C4-2B (cell line): Measurements from ENCODE around the gene GOLPH3L.

Experiments
- H3K27ac ChIP-seq: fragments of 450-650 bp; 2 replicates; pipeline ENCODE4 v1.5.1; 2017
- ZFX ChIP-seq: fragments of 450-650 bp; IDR thresholded peaks from 2 replicates; pipeline ENCODE4 v1.6.1; 2017
- TF ChIP-seq, protein P1 (sequence below): fragments of 450-650 bp; conservative IDR thresholded peaks from 2 replicates; pipeline ENCODE4 v1.5.1; 2017; ENCODE audit warnings: mild to moderate bottlenecking

The GOLPH3L gene

GRCh38 chr1:150686275-150686674 lies 10.7 kb downstream of the GOLPH3L start:
- no peak overlapping the region for H3K27ac ChIP-seq
- no peak for TF ChIP-seq ZFX
- TF ChIP-seq, protein P1, sequence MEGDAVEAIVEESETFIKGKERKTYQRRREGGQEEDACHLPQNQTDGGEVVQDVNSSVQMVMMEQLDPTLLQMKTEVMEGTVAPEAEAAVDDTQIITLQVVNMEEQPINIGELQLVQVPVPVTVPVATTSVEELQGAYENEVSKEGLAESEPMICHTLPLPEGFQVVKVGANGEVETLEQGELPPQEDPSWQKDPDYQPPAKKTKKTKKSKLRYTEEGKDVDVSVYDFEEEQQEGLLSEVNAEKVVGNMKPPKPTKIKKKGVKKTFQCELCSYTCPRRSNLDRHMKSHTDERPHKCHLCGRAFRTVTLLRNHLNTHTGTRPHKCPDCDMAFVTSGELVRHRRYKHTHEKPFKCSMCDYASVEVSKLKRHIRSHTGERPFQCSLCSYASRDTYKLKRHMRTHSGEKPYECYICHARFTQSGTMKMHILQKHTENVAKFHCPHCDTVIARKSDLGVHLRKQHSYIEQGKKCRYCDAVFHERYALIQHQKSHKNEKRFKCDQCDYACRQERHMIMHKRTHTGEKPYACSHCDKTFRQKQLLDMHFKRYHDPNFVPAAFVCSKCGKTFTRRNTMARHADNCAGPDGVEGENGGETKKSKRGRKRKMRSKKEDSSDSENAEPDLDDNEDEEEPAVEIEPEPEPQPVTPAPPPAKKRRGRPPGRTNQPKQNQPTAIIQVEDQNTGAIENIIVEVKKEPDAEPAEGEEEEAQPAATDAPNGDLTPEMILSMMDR: no peak

DNA sequence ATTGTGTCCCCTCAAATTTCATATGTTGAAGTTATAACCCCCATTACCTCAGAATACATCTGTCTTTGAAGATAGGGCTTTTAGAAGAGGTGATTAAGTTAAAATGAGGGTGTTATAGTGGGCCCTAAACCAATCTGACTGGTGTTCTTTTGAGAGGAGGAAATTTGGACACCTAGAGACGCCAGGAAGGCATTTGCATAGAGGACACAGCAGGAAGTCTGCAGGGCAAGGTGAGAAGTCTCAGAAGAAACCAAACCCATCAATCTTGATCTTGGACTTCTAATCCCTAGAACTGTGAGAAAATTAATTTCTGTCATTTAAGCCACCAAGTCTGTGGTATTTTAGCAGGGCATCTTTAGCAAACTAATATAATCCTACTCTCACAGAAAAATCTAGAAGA lies 13.0 kb downstream of the GOLPH3L start:
- no peak overlapping the region for H3K27ac ChIP-seq
- TF ChIP-seq, protein P1: no peak
- no peak for TF ChIP-seq ZFX

- no peak overlapping the region for H3K27ac ChIP-seq
- no peak for TF ChIP-seq ZFX
- TF ChIP-seq, protein P1: no peak
These were observed 18.0 kb downstream of the GOLPH3L start for GRCh38 chr1:150678988-150679387.

- TF ChIP-seq, protein P1: no peak
- TF ChIP-seq ZFX: no peak
- no peak overlapping the region for H3K27ac ChIP-seq
These were observed 22.1 kb downstream of the GOLPH3L start for GRCh38 chr1:150674881-150675280.

GRCh38 chr1:150663321-150663720 lies 33.6 kb downstream of the GOLPH3L start:
- TF ChIP-seq ZFX: no peak
- TF ChIP-seq, protein P1: no peak
- no peak overlapping the region for H3K27ac ChIP-seq

- TF ChIP-seq, protein P1: no peak
- TF ChIP-seq ZFX: no peak
- H3K27ac ChIP-seq: no peak overlapping the region
These were observed 34.1 kb downstream of the GOLPH3L start for GRCh38 chr1:150662811-150663210.

GRCh38 chr1:150661156-150661555 lies 35.8 kb downstream of the GOLPH3L start:
- no peak overlapping the region for H3K27ac ChIP-seq
- TF ChIP-seq ZFX: no peak
- TF ChIP-seq, protein P1: no peak
